HEK293 (cell line): ENCODE data around the gene ALDH4A1.
"Not testable (repeated sequence)": the region's sequence is repeated elsewhere in the genome, so short reads cannot be mapped to it uniquely, and the experiment has no call there.

Source experiments
- FEZF1 ChIP-seq: fragments of 450-650 bp; formaldehyde crosslinking; IDR thresholded peaks from 2 replicates; pipeline ENCODE4 v1.5.1; 2016; ENCODE audit warnings: missing biosample characterization, missing genetic modification characterization
- YY1 ChIP-seq: fragments of 450-650 bp; formaldehyde crosslinking; IDR thresholded peaks from 2 replicates; pipeline ENCODE4 v1.5.1; 2018; ENCODE audit warnings: missing biosample characterization, missing genetic modification characterization
- ZNF221 ChIP-seq: fragments of 450-650 bp; formaldehyde crosslinking; IDR thresholded peaks from 2 replicates; pipeline ENCODE4 v1.5.1; 2017; ENCODE audit warnings: missing biosample characterization, missing genetic modification characterization, borderline replicate concordance
- ZNF501 ChIP-seq: fragments of 450-650 bp; formaldehyde crosslinking; IDR thresholded peaks from 2 replicates; pipeline ENCODE4 v1.5.1; 2016; ENCODE audit warnings: missing biosample characterization, missing genetic modification characterization
- ZNF777 ChIP-seq: fragments of 450-650 bp; formaldehyde crosslinking; IDR thresholded peaks from 2 replicates; pipeline ENCODE4 v1.5.1; 2017; ENCODE audit warnings: missing biosample characterization, missing genetic modification characterization, borderline replicate concordance
- TF ChIP-seq, protein P1 (sequence below): fragments of 450-650 bp; formaldehyde crosslinking; IDR thresholded peaks from 2 replicates; pipeline ENCODE4 v1.5.1; 2016; ENCODE audit warnings: missing biosample characterization, missing genetic modification characterization
- TF ChIP-seq, protein P2 (sequence below): fragments of 450-650 bp; formaldehyde crosslinking; IDR thresholded peaks from 2 replicates; pipeline ENCODE4 v1.5.1; 2016; ENCODE audit warnings: missing biosample characterization, missing genetic modification characterization, low read depth
- TF ChIP-seq, protein P3 (sequence below): fragments of 450-650 bp; formaldehyde crosslinking; IDR thresholded peaks from 2 replicates; pipeline ENCODE4 v1.5.1; 2016; ENCODE audit warnings: missing biosample characterization, missing genetic modification characterization

DNA sequence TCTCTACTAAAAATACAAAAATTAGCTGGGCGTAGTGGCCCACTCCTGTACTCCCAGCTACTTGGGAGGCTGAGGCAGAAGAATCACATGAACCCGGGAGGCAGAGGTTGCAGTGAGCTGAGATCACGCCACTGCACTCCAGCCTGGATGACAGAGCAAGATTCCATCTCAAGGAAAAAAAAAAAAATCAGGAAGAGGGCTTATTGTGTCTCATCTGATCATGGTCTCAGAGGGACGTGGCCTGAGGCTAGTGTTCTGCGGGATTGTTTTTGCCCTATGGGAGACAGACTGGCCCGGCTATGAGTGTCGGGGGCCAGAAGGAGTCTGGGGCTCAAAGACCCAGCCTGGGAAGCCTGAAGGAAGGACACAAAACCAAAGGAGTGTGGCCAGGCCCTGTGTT lies 10.5 kb downstream of the ALDH4A1 start:
- TF ChIP-seq, protein P1, sequence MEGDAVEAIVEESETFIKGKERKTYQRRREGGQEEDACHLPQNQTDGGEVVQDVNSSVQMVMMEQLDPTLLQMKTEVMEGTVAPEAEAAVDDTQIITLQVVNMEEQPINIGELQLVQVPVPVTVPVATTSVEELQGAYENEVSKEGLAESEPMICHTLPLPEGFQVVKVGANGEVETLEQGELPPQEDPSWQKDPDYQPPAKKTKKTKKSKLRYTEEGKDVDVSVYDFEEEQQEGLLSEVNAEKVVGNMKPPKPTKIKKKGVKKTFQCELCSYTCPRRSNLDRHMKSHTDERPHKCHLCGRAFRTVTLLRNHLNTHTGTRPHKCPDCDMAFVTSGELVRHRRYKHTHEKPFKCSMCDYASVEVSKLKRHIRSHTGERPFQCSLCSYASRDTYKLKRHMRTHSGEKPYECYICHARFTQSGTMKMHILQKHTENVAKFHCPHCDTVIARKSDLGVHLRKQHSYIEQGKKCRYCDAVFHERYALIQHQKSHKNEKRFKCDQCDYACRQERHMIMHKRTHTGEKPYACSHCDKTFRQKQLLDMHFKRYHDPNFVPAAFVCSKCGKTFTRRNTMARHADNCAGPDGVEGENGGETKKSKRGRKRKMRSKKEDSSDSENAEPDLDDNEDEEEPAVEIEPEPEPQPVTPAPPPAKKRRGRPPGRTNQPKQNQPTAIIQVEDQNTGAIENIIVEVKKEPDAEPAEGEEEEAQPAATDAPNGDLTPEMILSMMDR = not testable (repeated sequence)
- not testable (repeated sequence) for TF ChIP-seq YY1 (tag by site-specific recombination); ZNF221 (tag by site-specific recombination); ZNF777 (tag by site-specific recombination); FEZF1; ZNF501 (tag by site-specific recombination)
- TF ChIP-seq, protein P2, sequence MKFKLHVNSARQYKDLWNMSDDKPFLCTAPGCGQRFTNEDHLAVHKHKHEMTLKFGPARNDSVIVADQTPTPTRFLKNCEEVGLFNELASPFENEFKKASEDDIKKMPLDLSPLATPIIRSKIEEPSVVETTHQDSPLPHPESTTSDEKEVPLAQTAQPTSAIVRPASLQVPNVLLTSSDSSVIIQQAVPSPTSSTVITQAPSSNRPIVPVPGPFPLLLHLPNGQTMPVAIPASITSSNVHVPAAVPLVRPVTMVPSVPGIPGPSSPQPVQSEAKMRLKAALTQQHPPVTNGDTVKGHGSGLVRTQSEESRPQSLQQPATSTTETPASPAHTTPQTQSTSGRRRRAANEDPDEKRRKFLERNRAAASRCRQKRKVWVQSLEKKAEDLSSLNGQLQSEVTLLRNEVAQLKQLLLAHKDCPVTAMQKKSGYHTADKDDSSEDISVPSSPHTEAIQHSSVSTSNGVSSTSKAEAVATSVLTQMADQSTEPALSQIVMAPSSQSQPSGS (tag by site-specific recombination) = not testable (repeated sequence)
- TF ChIP-seq, protein P3, sequence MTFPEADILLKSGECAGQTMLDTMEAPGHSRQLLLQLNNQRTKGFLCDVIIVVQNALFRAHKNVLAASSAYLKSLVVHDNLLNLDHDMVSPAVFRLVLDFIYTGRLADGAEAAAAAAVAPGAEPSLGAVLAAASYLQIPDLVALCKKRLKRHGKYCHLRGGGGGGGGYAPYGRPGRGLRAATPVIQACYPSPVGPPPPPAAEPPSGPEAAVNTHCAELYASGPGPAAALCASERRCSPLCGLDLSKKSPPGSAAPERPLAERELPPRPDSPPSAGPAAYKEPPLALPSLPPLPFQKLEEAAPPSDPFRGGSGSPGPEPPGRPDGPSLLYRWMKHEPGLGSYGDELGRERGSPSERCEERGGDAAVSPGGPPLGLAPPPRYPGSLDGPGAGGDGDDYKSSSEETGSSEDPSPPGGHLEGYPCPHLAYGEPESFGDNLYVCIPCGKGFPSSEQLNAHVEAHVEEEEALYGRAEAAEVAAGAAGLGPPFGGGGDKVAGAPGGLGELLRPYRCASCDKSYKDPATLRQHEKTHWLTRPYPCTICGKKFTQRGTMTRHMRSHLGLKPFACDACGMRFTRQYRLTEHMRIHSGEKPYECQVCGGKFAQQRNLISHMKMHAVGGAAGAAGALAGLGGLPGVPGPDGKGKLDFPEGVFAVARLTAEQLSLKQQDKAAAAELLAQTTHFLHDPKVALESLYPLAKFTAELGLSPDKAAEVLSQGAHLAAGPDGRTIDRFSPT = not testable (repeated sequence)
